ENCODE data around the gene RAB8A. TPM values are rescaled to one million over a fixed set of nuclear protein-coding genes. Genes with fewer than 3 reads are reported as not detected.

RAB8A gene
- polyA plus RNA-seq, 1 donor from 2014 or later = 29.8 TPM

DNA sequence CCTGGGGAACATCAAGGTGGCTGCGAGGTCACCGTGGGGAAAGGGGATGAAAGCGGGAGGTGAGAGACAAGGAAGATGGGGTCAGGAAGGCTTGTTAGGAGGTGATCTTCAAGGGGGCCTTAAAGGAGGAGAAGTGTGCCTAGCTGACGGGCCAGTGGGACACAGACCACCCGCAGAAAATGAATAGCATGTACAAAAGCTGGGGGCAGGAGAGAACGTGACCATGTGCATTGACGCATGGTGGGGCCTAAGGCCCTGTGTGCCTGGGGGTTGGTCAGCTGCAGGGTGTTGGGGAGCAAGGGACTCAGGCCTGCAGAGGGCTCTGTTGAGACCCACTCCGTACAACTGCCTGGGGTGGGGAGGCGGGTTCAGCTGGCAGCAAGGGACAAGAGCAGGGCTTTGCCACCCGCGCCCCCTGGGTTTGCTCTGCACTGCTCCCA, 5.9 kb downstream of the RAB8A start:
- TF ChIP-seq POLR2AphosphoS5 (IDR thresholded peaks at IDR 0.05) (no peak), EZH2 (IDR thresholded peaks at IDR 0.05; ENCODE audit: borderline replicate concordance, insufficient read depth, low read length, poor library complexity, severe bottlenecking) (no peak), SMC3 (conservative IDR thresholded peaks at IDR 0.05; ENCODE audit: poor library complexity) (no peak), TAF1 (IDR thresholded peaks at IDR 0.05; ENCODE audit: low read depth) (no peak), RAD21 (conservative IDR thresholded peaks at IDR 0.05) (no peak), EP300 (conservative IDR thresholded peaks at IDR 0.05; ENCODE audit: poor library complexity, severe bottlenecking) (no peak), MXI1 (conservative IDR thresholded peaks at IDR 0.05; ENCODE audit: poor library complexity, severe bottlenecking) (no peak)
- TF ChIP-seq, protein P1, sequence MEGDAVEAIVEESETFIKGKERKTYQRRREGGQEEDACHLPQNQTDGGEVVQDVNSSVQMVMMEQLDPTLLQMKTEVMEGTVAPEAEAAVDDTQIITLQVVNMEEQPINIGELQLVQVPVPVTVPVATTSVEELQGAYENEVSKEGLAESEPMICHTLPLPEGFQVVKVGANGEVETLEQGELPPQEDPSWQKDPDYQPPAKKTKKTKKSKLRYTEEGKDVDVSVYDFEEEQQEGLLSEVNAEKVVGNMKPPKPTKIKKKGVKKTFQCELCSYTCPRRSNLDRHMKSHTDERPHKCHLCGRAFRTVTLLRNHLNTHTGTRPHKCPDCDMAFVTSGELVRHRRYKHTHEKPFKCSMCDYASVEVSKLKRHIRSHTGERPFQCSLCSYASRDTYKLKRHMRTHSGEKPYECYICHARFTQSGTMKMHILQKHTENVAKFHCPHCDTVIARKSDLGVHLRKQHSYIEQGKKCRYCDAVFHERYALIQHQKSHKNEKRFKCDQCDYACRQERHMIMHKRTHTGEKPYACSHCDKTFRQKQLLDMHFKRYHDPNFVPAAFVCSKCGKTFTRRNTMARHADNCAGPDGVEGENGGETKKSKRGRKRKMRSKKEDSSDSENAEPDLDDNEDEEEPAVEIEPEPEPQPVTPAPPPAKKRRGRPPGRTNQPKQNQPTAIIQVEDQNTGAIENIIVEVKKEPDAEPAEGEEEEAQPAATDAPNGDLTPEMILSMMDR (IDR thresholded peaks at IDR 0.05; ENCODE audit: poor library complexity, severe bottlenecking) = no peak
- TF ChIP-seq, protein P2, sequence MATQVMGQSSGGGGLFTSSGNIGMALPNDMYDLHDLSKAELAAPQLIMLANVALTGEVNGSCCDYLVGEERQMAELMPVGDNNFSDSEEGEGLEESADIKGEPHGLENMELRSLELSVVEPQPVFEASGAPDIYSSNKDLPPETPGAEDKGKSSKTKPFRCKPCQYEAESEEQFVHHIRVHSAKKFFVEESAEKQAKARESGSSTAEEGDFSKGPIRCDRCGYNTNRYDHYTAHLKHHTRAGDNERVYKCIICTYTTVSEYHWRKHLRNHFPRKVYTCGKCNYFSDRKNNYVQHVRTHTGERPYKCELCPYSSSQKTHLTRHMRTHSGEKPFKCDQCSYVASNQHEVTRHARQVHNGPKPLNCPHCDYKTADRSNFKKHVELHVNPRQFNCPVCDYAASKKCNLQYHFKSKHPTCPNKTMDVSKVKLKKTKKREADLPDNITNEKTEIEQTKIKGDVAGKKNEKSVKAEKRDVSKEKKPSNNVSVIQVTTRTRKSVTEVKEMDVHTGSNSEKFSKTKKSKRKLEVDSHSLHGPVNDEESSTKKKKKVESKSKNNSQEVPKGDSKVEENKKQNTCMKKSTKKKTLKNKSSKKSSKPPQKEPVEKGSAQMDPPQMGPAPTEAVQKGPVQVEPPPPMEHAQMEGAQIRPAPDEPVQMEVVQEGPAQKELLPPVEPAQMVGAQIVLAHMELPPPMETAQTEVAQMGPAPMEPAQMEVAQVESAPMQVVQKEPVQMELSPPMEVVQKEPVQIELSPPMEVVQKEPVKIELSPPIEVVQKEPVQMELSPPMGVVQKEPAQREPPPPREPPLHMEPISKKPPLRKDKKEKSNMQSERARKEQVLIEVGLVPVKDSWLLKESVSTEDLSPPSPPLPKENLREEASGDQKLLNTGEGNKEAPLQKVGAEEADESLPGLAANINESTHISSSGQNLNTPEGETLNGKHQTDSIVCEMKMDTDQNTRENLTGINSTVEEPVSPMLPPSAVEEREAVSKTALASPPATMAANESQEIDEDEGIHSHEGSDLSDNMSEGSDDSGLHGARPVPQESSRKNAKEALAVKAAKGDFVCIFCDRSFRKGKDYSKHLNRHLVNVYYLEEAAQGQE (IDR thresholded peaks at IDR 0.05; ENCODE audit: borderline replicate concordance) = no peak
- Histone ChIP-seq H3K4me2 (ENCODE audit: low read length) (no peak overlapping the region), H4K20me1 (ENCODE audit: insufficient read depth) (no peaks in the 10 kb centered on the region), H3F3A (ENCODE audit: insufficient read depth, low read length, poor library complexity, severe bottlenecking) (no peaks in the 10 kb centered on the region), H3K79me2 (replicated peaks; ENCODE audit: insufficient read depth, low read length) (peaks cover 17% of the 10 kb centered on the region), H3K9me3 (ENCODE audit: low read length) (no peaks in the 10 kb centered on the region), H3K4me3 (ENCODE audit: low read length) (no peak overlapping the region), H3K9ac (ENCODE audit: low read length) (no peak overlapping the region), H3K27me3 (ENCODE audit: insufficient read depth, low read depth, low read length) (no peaks in the 10 kb centered on the region), H3K9me2 (ENCODE audit: insufficient read depth, low read length) (no peaks in the 10 kb centered on the region), H3K27ac (ENCODE audit: low read length) (no peak overlapping the region), H2AFZ (ENCODE audit: low read depth, low read length) (no peak overlapping the region), H3K36me3 (ENCODE audit: insufficient read depth, low read length) (no peaks in the 10 kb centered on the region)

DNA sequence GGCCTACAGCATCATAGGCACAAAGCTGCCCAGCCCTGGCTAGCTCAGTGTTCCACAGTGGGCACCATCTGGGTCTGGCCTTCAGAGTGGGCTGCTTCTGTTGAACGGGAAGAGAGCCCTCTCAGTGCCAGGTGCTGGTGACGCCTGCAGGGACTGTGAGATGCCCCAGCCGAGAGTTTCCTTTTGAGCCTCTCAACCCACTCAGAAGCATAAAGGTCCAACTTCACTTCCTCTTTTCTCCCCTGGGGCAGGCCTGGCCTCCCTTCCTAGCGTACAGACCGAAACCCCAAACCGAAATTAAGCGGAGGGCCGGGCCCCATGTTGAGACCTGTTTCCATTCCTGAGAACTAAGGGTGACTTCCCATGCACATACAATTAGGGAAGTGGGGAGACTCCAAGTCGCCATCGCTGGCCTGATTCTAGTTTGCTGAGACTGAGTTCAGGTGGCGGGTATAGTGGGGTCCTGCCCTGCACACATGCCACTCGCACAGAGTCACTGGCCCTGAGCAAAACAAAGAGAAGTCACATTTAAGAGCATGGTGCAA, 6.9 kb downstream of the RAB8A start:
- H3K9ac ChIP-seq (ENCODE audit: low read length) = no peak overlapping the region
- no peaks in the 10 kb centered on the region for H3K36me3 ChIP-seq (ENCODE audit: insufficient read depth, low read length)

More for the DNA sequence above, 6.9 kb downstream of the RAB8A start:
- no peaks in the 10 kb centered on the region for H3K27me3 ChIP-seq (ENCODE audit: insufficient read depth, low read depth, low read length)
- H3K4me2 ChIP-seq (ENCODE audit: low read length) = no peak overlapping the region
- no peak overlapping the region for H2AFZ ChIP-seq (ENCODE audit: low read depth, low read length)
- no peak overlapping the region for H3K27ac ChIP-seq (ENCODE audit: low read length)
- TF ChIP-seq, protein P2 (IDR thresholded peaks at IDR 0.05; ENCODE audit: borderline replicate concordance) = no peak
- TF ChIP-seq MXI1 (conservative IDR thresholded peaks at IDR 0.05; ENCODE audit: poor library complexity, severe bottlenecking) (no peak), RAD21 (conservative IDR thresholded peaks at IDR 0.05) (no peak), EP300 (conservative IDR thresholded peaks at IDR 0.05; ENCODE audit: poor library complexity, severe bottlenecking) (no peak), POLR2AphosphoS5 (IDR thresholded peaks at IDR 0.05) (no peak), EZH2 (IDR thresholded peaks at IDR 0.05; ENCODE audit: borderline replicate concordance, insufficient read depth, low read length, poor library complexity, severe bottlenecking) (no peak), SMC3 (conservative IDR thresholded peaks at IDR 0.05; ENCODE audit: poor library complexity) (no peak), TAF1 (IDR thresholded peaks at IDR 0.05; ENCODE audit: low read depth) (no peak)
- TF ChIP-seq, protein P1 (IDR thresholded peaks at IDR 0.05; ENCODE audit: poor library complexity, severe bottlenecking) = no peak
- peaks cover 9% of the 10 kb centered on the region for H3K79me2 ChIP-seq (replicated peaks; ENCODE audit: insufficient read depth, low read length)
- no peak overlapping the region for H3K4me3 ChIP-seq (ENCODE audit: low read length)
- no peaks in the 10 kb centered on the region for H3F3A ChIP-seq (ENCODE audit: insufficient read depth, low read length, poor library complexity, severe bottlenecking)
- no peaks in the 10 kb centered on the region for H3K9me2 ChIP-seq (ENCODE audit: insufficient read depth, low read length)
- no peaks in the 10 kb centered on the region for H4K20me1 ChIP-seq (ENCODE audit: insufficient read depth)
- H3K9me3 ChIP-seq (ENCODE audit: low read length) = no peaks in the 10 kb centered on the region

All from neural cell (in vitro differentiated cells).